GM12891 (cell line): ENCODE measurements around the gene CFL2.

Experiments used
- PAX5 ChIP-seq: IDR thresholded peaks from 2 replicates; pipeline ENCODE4 v1.6.1; 2011; ENCODE audit warnings: low read length, moderate library complexity, mild to moderate bottlenecking; ENCODE audit not compliant: insufficient read depth, severe bottlenecking
- POLR2A ChIP-seq: IDR thresholded peaks from 2 replicates; pipeline ENCODE4 v1.6.1; 2011; ENCODE audit warnings: low read depth, low read length, control low read depth
- POLR2AphosphoS5 ChIP-seq: IDR thresholded peaks from 2 replicates; pipeline ENCODE4 v1.6.1; 2011; ENCODE audit warnings: low read depth, low read length, control low read depth
- POU2F2 ChIP-seq: IDR thresholded peaks from 2 replicates; pipeline ENCODE4 v1.6.1; 2011; ENCODE audit warnings: low read depth, mild to moderate bottlenecking, control low read depth, low read length, moderate library complexity
- SPI1 ChIP-seq: IDR thresholded peaks from 2 replicates; pipeline ENCODE4 v1.6.1; 2011; ENCODE audit warnings: low read depth, low read length, control low read depth
- TAF1 ChIP-seq: IDR thresholded peaks from 2 replicates; pipeline ENCODE4 v1.6.1; 2011; ENCODE audit warnings: low read depth, low read length, control low read depth

DNA sequence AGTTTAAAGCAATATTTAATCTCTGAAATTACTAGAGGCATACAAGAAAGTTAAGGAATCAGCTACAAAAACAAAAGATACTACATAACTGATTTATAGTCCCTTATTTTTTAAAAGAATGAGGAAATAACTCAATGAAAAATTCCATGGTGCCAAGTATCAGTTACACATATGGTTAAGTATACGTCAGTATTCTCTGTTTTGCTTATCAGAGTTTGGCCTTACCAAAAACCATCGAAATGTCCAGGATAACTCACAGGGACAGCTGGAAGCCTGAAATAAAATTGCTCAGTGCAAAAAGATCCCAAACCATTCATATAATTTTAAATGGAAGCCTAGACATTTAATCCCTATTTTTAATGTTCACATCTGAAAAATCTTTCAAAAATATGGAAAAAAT is 3.6 kb downstream of the CFL2 start:
- no peak for TF ChIP-seq POLR2AphosphoS5
- TF ChIP-seq POLR2A: no peak
- no peak for TF ChIP-seq TAF1
- TF ChIP-seq PAX5: no peak
- no peak for TF ChIP-seq SPI1
- no peak for TF ChIP-seq POU2F2
